T follicular helper cell (primary cell): Measurements from ENCODE around the gene ALOX12B.
"Not testable (repeated sequence)": the region's sequence is repeated elsewhere in the genome, so short reads cannot be mapped to it uniquely, and the experiment has no call there.

ENCODE experiments used
- DNase-seq: peaks from one replicate; pipeline ENCODE4 v3.0.0-alpha.2; 2020; ENCODE audit warnings: low read depth

ALOX12B gene

DNA sequence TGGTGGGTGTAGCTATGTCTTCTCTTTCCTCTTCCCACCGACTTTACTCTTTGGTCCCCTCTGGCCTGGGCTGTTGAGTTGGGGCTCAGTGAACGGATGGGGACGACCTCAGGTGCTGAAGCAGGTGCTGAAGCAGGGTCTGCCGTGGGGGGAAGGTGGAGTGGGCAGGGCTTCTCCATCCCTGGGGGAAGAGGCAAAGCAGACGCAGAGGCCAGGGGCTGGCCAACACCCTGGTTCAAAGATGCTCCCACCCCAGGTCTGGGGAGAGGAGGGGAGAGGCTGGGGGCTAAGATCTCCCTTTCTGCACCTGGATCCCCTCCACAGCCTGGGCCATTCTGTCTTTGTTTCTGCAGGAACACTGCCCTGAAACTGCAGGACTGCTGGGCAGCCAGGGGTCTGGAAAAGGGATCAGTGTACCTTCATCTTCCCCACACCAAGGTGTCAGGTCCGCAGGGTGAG lies 22.9 kb downstream of the ALOX12B start:
- no peak for DNase-seq

DNA sequence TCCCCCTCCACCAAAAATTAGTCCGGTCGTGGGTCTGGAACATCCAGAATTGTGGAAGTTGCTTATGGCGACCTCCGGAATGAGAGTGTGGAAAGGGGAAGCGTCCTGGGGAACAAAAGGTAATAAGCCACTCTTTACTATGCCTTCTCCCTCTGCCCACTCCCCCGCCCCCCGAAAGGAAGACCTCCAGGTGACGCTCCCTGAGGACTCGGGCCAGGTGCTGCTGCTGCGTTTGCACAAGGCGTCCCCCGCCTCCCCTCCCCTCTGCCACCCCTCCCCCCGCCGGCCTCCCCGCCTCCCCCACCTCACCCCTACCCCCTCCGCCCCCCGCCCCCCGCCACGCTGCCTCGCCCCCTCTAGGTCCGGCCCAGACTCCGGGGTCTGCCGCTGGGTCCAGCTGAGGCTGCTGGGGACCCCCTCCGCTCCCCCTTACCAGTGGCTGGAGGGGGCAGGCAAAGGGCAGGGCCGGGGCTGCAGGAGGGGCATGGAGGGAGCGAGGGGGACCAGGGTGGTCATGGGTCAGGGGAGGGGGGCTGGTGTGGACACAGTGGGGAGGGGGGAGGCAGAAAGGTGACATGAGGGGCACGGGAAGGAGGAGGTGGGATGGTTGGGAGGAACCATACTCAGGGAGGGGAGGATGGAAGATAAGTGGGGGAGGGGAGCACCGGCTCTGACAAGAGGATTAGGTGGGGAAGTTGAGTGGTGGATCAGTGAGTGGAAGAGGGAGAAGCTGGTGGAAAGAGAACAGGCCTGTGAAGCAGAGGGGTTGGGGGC lies 23.6 kb downstream of the ALOX12B start:
- DNase-seq = no peak

DNA sequence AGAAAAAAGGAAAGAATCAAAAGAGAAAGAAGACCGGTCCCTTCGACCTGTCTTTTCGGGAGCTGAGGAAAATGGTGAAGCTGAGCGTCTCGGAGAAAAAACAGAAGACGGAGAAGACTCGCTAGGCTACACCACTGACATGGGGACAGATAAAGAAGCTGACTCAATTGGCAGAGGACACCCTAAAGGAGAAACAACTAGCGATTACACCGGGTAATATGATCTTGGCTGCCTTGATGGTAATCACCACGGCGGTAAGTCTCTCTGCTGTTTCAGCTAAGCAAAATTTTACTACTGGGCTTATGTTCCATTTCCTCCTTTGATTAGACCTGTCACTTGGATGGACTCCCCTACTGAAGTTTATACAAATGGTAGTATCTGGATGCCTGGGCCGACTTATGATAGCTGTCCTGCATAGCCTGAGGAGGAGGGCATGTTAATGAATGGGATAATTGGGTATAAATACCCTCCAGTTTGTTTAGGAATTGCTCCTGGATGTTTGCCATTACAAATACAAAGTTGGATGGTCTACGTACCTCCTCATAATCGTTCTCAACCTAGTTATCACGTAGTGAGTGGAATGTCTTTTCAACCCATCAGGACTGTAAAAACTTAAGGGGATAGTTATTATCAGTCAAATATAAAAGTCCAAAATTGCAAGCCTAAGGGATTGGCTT lies 24.6 kb downstream of the ALOX12B start:
- DNase-seq = no peak

DNA sequence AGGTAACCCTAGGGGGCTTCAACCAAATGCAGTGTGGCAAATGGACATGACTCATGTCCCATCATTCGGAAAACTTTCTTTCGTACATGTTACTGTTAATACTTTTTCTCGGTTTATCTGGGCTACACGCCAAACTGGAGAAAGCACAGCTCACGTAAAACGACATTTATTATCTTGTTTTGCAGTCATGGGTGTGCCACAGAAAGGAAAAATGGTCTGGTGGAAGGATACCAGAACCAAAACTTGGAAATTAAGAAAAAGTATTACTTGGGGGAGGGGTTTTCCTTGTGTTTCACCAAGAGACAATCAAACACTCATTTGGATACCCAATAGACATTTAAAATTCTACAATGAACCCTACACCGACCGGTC lies 25.1 kb downstream of the ALOX12B start:
- DNase-seq = no peak

DNA sequence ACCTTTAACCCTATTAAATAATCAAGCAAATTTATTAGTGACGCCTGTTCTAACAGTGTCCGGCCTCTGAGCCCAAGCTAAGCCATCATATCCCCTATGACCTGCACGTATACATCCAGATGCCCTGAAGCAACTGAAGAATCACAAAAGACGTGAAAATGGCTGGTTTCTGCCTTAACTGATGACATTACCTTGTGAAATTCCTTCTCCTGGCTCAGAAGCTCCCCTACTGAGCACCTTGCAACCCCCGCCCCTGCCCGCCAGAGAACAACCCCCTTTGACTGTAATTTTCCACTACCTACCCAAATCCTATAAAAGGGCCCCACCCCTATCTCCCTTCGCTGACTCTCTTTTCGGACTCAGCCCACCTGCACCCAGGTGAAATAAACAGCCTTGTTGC lies 25.7 kb downstream of the ALOX12B start:
- DNase-seq = not testable (repeated sequence)

DNA sequence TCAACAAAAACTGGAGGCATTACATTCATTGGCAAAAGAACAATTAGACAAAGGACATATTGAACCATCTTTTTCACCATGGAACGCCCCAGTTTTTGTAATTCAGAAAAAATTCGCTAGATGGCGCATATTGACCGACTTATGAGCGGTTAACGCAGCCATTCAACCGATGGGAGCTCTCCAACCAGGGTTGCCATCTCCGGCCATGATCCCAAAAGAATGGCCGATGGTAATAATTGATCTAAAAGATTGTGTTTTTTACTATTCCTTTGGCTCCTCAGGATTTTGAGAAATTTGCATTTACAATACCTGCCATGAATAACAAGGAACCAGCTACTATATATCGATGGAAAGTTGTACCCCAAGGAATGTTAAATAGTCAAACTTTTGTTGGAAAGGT lies 27.2 kb downstream of the ALOX12B start:
- peak; percentile 42 for DNase-seq

DNA sequence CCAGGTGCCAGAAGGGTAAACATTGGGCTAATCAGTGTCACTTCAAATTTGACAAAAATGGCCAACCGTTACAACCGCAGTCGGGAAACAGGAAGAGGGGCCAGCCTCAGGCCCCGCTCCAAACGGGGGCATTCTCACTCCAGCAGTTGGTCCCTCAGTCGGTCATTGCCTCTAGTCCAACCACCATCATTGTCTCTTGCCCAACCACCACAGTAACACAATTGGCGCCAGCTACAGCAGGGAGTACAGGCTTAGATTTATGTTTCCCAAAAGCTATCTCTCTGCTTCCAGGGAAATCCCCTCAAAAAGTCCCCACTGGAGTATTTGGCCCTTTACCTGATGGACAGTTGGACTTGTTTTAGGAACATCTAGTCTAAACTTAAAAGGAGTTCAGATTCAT lies 28.4 kb downstream of the ALOX12B start:
- no peak for DNase-seq

DNA sequence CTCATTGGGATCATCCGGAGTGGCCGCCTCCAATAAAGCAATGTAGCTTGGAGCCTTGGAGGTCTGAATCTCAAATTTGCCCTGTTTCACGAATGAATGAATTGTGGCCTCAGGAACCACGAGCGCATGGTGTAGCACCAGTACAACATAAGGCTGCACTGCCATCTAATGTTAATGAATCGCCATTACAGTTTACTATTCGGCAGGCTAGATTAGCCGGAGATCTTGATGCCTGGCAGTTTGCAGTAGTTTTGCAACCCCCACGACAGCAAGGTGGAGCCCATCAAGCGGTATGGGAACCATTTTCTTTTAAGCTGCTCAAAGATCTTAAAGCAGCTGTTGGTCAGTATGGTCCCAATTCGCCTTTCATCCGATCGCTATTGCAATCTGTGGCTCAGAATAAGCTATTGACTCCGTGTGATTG lies 29.8 kb downstream of the ALOX12B start:
- DNase-seq = peak; percentile 15

DNA sequence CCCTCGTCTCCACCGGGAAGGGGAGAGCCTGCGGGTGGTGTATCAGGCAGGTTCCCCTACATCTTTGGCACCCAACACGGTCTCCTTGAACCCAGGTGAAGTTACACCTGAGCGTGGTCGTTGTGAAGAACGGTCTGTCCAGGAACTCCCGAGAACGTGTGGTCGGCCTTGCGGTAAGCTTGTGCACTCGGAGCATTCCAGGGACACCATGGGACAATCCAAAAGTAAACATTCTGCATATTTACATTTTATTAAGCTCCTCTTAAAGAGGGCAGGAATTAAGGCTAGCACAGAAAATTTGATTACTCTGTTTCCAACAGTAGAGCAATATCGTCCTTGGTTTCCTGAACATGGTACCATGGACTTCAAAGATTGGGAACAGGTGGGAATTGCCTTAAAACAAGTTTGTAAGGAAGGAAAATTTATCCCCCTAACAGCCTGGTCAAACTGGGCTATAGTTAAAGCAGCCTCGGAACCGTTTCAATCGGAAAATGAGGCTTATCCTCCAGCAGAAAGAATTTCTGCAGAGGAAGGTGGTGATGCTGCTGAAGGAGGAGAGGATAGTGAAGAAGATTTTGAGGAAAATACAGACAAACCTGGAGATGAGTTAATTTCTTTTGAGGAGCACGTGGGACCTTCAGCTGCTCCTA lies 30.4 kb downstream of the ALOX12B start:
- no peak for DNase-seq

DNA sequence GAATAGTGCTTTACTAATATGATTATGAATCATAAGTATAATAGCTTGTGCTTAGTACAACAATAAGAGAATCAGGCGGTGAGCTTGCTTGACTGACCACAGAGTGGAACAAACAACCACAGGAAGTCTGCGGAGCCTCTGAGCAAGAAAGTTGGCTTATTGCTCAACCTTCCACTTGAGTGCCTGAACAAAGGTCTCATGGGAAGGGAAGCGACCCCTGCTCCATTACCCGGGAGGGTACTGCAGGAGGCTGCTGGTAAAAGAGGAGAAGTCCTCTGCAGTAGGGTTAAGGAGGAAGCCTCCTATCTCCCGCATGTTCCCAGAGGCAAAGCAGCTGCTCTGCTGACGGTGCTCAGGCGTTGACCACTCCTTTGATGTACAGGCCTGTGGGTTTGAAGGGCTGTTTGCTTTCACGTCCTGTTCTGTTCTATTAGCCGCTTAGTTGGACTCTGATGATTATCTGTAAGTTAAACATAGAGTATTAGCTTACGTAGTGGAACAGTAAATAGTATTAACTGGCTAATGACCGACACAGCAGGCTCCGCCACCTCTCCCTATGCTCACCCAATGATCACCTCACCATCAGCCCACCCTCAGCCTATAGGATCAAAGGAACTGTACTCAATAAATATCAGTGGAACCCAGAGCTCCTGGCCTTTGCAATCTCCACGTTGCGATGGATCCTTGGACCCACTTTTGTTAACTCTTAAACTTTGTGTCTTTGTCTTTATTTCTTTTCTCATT lies 31.1 kb downstream of the ALOX12B start:
- no peak for DNase-seq

DNA sequence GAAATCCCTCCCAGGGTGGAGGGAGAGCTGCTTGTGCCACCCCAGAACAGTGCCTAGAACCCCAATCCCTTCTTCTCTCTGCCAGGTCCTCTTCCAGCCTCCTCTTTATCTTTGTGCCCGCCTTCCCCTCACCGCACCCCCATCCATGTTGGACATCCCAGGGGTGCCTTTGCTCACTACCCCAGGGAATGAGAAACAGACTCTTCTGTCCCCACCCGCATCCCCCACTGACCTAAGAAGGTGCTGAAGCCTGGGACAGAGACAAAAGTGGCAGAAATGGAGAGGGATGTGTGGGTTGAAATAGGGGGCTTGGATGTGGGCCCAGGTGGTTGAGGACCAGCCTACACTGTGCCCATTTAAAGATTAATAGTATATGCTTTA lies 31.7 kb downstream of the ALOX12B start:
- no peak for DNase-seq

DNA sequence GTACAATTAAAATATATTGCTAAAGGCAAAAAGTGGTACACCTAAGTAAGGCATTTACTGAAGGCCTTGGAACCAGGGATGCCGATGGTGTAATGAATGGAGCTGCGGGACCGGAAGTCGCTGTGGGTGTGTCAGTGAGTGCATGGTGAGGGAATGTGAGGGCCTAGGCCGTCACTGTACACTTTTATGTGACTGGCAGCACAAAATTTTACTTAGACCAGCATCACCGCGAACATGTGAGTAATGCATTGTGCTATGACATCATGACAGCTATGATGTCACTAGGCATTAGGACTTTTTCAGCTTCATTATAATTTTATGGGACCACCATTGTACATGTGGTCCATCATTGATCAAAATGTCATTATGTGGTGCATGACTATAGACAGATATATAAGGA lies 33.9 kb downstream of the ALOX12B start:
- no peak for DNase-seq

DNA sequence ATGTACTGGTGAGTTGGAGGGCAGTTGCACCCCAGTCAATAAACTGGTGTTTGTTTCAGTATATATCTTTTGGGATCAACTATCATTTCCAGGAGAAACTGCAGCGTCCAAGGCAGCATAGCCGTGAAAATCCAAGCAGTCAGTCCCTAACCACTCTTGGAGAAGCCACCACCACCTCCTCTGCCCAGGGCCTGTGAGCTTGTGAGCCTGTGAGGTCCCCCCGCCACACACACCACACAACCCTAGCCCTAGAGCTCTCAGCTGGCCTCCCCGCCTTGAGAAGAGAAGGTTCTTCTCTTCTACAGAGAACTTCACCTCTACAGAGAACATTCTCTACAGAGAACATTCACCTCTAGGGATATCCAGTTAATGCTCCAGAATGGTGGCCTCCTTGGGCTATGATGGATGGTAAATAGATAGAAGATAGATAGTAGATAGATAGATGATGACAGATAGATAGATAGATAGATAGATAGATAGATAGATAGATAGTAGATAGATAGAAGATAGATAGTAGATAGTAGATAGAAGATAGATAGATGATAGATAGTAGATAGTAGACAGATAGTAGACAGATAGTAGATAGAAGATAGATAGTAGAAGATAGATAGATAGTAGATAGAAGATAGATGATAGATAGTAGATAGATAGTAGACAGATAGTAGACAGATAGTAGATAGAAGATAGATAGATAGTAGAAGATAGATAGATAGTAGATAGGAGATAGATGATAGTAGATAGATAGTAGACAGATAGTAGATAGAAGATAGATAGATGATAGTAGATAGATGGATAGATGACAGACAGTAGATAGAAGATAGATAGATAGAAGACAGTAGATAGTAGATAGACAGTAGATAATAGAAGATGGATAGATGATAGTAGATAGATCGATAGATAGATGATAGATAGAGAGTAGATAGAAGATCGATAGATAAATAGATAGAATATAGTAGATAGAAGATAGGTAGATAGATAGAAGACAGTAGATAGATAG lies 35.0 kb downstream of the ALOX12B start:
- no peak for DNase-seq

DNA sequence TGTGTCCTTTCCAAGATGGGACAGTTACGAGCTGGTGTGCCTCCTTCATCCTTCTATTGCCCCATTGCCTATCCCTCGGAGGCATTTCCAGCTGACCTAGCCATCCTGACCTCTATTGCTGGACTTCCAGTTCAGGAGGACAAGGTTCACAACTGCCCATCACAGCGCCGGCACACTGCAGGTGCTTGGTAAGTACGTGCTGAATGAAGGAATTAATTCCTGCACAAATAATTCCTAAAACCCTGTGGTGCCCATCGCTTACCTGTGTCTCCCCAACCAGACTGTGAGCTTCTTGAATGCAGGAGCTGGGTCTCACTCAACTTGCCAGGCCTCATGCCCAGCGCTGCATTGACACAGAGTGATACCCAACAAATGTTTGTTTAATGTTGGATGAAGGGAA lies 35.7 kb downstream of the ALOX12B start:
- DNase-seq = no peak

DNA sequence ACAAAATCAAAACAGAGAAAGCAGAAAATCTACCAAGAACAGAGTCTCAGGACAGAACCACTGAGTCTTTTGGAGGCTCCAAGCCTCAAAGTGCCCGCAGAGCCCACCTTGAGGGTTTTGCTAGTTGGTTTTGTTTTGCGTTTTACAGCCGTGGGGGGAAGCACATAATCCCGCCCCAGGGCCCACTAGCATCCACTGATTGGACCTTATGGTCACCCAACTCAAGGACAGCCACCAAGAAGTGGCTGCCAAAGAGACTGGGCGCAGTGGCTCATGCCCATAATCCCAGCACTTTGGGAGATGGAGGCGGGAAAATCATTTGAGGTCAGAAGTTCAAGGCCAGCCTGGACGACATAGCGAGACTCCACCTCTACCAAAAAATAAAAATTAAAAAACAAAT lies 38.8 kb downstream of the ALOX12B start:
- DNase-seq = no peak

DNA sequence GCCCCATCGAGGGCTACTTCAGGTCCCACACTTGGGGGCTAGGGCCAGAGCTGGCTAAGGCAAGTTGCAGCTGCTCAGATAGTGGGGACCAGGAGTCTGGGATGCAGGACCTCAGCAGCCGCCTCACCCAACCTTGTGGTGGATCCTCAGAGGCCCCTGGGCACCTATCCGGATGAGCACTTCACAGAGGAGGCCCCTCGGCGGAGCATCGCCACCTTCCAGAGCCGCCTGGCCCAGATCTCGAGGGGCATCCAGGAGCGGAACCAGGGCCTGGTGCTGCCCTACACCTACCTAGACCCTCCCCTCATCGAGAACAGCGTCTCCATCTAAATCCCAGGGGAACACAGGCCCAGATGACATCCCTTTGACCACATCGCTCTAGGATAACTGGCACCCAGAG lies 39.3 kb downstream of the ALOX12B start:
- no peak for DNase-seq

DNA sequence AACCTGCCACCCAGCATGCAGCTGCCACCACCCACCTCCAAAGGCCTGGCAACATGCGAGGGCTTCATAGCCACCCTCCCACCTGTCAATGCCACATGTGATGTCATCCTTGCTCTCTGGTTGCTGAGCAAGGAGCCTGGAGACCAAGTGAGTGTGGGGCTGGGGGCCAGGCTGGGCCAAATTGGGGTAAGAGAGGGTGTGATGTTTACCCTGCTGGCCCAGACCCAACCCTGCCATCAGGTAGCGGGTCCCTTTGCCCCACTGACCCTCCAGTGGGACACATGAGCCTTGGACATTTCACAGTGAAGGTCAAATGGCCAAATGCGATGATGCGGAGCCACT lies 39.8 kb downstream of the ALOX12B start:
- no peak for DNase-seq

DNA sequence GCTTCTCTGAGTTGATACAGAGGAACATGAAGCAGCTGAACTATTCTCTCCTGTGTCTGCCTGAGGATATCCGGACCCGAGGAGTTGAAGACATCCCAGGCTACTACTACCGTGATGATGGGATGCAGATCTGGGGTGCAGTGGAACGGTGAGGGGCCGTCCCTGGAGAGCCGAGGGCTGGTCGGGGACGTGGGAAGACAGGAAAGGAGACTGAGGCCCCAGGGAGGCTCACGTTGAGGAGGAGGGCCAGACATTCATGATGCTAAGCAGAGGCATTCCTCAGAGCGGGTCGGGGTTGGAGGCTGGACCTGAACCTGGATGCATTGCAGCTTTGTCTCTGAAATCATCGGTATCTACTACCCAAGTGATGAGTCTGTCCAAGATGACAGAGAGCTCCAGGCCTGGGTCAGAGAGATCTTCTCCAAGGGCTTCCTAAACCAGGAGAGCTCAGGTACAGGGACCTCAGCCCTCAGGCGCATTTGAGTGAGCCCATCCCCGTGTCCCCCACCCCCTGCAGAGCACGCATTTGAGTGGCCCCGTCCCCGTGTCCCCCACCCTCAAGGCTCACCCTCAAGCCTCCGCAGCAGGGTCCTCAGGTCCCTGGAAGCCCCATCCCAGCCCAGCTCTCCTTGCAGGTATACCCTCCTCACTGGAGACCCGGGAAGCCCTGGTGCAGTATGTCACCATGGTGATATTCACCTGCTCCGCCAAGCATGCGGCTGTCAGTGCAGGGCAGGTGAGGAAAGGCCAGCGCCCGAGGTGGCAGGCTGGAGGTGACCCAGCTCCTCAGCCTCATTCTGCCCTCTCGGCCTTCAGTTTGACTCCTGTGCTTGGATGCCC lies 40.4 kb downstream of the ALOX12B start:
- no peak for DNase-seq

DNA sequence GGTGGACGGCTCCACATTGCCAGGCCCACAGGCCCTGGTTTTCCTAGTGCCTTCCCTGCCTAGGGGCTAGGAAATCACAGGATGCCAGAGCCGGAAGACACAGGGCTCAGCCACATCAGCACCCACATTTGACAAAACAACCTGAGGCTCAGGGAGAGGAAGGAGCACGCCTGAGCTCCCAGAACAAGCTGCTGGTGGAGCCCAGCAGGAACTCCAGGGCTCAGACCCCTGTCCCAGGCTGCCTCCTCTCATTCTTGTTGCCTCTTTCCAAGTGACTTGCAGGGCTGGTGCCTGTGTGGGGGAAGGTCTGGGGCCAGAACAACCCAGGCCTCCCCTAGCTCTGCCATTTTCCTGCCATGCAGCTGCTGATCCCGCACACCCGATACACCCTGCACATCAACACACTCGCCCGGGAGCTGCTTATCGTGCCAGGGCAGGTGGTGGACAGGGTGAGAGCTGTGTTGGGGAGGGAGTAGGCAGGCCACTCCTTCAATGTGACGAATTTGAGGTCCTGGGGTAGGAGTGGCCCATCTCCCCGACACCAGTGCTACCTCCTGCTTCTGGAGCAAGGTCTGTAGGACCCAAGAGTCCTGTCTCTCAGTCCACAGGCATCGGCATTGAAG lies 41.1 kb downstream of the ALOX12B start:
- no peak for DNase-seq
